ENCODE measurements around the gene VPREB1.

DNA sequence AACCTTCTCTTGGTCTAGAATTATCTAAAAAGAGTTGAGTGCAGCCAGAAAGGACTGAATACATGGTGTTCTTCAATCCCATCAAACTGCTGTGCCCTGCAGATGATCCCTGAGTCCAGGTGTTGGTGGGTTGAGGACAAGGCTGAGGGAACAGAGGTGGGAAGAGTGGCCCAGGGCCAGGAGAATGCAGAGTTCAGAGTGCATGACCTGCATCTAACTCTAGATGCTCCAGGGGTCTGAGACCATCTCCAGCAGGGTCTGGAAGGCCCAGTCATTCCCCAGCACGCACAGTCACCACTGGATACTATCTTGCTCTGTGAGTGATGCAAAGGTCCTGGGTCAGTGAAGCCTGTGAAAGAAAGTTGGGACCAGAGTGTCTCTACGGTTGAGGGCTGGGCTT is 2.1 kb upstream of the VPREB1 start:
- TF ChIP-seq SMC3 (IDR thresholded peaks at IDR 0.05; ENCODE audit: low read depth, low read length) (no peak), CTCF (conservative IDR thresholded peaks at IDR 0.05; ENCODE audit: low read depth, low read length) (no peak), POLR2A (IDR thresholded peaks at IDR 0.05; ENCODE audit: low read depth, low read length) (no peak), MAZ (IDR thresholded peaks at IDR 0.05; ENCODE audit: borderline replicate concordance, low read depth, low read length) (no peak)
